ENCODE data around the gene EVI5. TPM values are rescaled to one million over a fixed set of nuclear protein-coding genes. Genes with fewer than 3 reads are reported as not detected.

EVI5 gene
- total and polyA plus RNA-seq, 8 donors: 1.8 to 200 (median 52.0) TPM

DNA sequence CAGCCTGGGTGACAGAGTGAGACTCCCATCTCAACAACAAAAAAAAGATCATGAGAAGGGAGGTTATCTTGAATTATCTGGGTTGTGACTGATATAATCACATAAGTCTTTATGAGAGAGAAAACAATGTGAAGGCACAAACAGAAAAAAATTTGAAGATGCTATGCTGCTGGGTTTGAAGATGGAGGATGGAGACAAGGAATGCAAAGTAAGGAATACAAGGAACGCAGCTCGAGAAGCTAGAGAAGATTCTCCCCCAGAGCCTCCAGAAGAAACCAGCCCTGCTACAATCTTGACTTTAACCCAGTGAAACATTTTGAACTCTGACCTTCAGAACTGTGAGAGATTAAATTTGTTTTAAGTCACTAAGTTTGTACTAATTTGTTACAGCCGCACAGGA, 15.1 kb downstream of the EVI5 start:
- Histone ChIP-seq H3K4me1 (peaks cover 0 to 16% (median 7%) of the 10 kb centered on the region in 4 donors), H3K9me3 (no peaks in the 10 kb centered on the region), H3K4me3 (no peak overlapping the region), H3K36me3 (no peaks in the 10 kb centered on the region), H3K27ac (no peak overlapping the region), H3K27me3 (no peaks in the 10 kb centered on the region)
- intact Hi-C loops (cut with DNase I; ENCODE audit: low total_unique reads): no loop called here
- 88 to 96% (median 93%) methylated on average over 3 of the region's 3 CpGs for WGBS, 5 donors
- no peak for TF ChIP-seq POLR2AphosphoS5 (IDR thresholded peaks at IDR 0.05)
- no peak for TF ChIP-seq EP300 (IDR thresholded peaks at IDR 0.05)
- TF ChIP-seq POLR2A (IDR thresholded peaks at IDR 0.05): no peak
- no peak for TF ChIP-seq CTCF (IDR thresholded peaks at IDR 0.05)
- no peak for DNase-seq

DNA sequence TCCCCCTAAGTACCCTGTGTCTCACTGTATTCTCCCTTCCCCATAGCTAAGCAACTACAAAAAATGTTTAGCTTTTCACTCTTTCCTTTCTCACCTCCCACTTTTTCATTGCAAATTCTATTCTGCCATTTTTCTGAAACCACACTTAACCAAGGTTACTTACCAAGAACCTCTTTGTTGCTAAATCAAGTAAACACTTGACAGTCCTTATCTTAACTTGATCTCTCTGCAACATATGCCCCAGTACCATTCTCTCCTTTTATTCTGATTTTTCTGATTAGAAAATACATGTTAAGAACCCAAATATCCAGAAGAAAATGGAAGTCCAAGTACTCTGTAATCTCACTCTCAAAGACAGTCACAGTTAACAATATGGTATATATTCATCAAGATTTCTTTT, 16.0 kb downstream of the EVI5 start:
- H3K27me3 ChIP-seq: no peaks in the 10 kb centered on the region
- H3K9me3 ChIP-seq: no peaks in the 10 kb centered on the region
- no peak for DNase-seq
- no peaks in the 10 kb centered on the region for H3K36me3 ChIP-seq
- H3K27ac ChIP-seq: no peak overlapping the region
- intact Hi-C loops (cut with DNase I; ENCODE audit: low total_unique reads): no loop called here
- peaks cover 0 to 6% (median 0%) of the 10 kb centered on the region in 4 donors for H3K4me1 ChIP-seq
- no peak overlapping the region for H3K4me3 ChIP-seq
- no peak for TF ChIP-seq POLR2A (IDR thresholded peaks at IDR 0.05)
- no peak for TF ChIP-seq POLR2AphosphoS5 (IDR thresholded peaks at IDR 0.05)
- no peak for TF ChIP-seq EP300 (IDR thresholded peaks at IDR 0.05)
- TF ChIP-seq CTCF (IDR thresholded peaks at IDR 0.05): no peak

GRCh38 chr1:92768296-92768695, 16.6 kb downstream of the EVI5 start:
- no peaks in the 10 kb centered on the region for H3K27me3 ChIP-seq
- TF ChIP-seq EP300 (IDR thresholded peaks at IDR 0.05): no peak
- no peak for TF ChIP-seq CTCF (IDR thresholded peaks at IDR 0.05)
- no peak for TF ChIP-seq POLR2AphosphoS5 (IDR thresholded peaks at IDR 0.05)
- TF ChIP-seq POLR2A (IDR thresholded peaks at IDR 0.05): no peak
- no peaks in the 10 kb centered on the region for H3K36me3 ChIP-seq
- H3K9me3 ChIP-seq: no peaks in the 10 kb centered on the region
- no peak overlapping the region for H3K4me3 ChIP-seq
- DNase-seq: no peak
- intact Hi-C loops (cut with DNase I; ENCODE audit: low total_unique reads): no loop called here
- no peaks in the 10 kb centered on the region for H3K4me1 ChIP-seq
- 75 to 88% (median 82%) methylated on average over 2 of the region's 2 CpGs for WGBS, 5 donors
- H3K27ac ChIP-seq: no peak overlapping the region

DNA sequence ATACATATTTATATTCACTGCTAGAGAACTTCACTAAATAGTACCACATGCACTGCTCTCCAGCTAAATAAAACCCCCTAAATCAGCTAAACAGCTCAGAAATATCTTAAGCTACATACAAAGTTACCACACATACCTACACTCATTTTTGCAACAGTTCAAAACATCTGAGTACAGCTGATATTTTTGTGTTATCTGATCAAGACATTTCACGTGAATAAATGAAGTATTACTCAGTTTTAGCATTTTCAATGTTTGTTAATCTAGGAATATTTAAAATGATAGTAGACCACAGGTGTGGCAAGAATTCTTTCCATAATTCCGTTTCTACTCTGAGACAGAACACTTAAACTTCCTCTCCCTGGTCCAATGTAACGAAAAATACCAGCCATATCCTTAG, 20.8 kb downstream of the EVI5 start:
- H3K4me1 ChIP-seq: peaks cover 0 to 14% (median 7%) of the 10 kb centered on the region in 4 donors
- no peak for DNase-seq
- H3K36me3 ChIP-seq: no peaks in the 10 kb centered on the region
- TF ChIP-seq POLR2AphosphoS5 (IDR thresholded peaks at IDR 0.05) (no peak), POLR2A (IDR thresholded peaks at IDR 0.05) (no peak), CTCF (IDR thresholded peaks at IDR 0.05) (no peak), EP300 (IDR thresholded peaks at IDR 0.05) (no peak)
- no peak overlapping the region for H3K4me3 ChIP-seq
- WGBS, 5 donors: 65 to 78% (median 77%) methylated on average over 3 of the region's 3 CpGs
- H3K27ac ChIP-seq: no peak overlapping the region
- H3K27me3 ChIP-seq: no peaks in the 10 kb centered on the region
- no peaks in the 10 kb centered on the region for H3K9me3 ChIP-seq
- intact Hi-C loops (cut with DNase I; ENCODE audit: low total_unique reads): no loop called here
